ENCODE results near the gene DNAAF2. TPM values are rescaled to one million over a fixed set of nuclear protein-coding genes. Genes with fewer than 3 reads are reported as not detected.
A peak's percentile ranks its signal among the peaks of the same experiment; 100 is the strongest.

DNAAF2 gene
- total and polyA plus RNA-seq, 2 of the 8 experiments (the other 6 are each of a cell fraction or from before 2014, with no cell fraction given): 12.2 to 30.0 TPM

DNA sequence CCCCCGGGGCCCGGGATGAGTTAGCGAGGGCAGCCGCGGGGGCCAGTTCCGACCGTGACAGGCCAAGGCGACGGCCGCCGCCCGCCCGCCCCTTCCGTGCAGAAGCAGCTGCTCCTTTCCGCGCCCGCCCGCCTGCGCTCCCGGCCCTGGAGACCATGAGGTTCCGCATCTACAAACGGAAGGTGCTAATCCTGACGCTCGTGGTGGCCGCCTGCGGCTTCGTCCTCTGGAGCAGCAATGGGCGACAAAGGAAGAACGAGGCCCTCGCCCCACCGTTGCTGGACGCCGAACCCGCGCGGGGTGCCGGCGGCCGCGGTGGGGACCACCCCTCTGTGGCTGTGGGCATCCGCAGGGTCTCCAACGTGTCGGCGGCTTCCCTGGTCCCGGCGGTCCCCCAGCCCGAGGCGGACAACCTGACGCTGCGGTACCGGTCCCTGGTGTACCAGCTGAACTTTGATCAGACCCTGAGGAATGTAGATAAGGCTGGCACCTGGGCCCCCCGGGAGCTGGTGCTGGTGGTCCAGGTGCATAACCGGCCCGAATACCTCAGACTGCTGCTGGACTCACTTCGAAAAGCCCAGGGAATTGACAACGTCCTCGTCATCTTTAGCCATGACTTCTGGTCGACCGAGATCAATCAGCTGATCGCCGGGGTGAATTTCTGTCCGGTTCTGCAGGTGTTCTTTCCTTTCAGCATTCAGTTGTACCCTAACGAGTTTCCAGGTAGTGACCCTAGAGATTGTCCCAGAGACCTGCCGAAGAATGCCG is 13.7 kb downstream of the DNAAF2 start (continued):
- TF ChIP-seq KDM5A (IDR thresholded peaks at IDR 0.05; ENCODE audit: low read length) (0 out of 2 replicates have a peak, but pooled peaks have one; percentile 22), SIN3A (conservative IDR thresholded peaks at IDR 0.05 in 1 of 2, IDR thresholded peaks at IDR 0.05 in 1 of 2; ENCODE audit: low read depth in 1 of 2, low read length in 2 of 2) (peak; percentile 36 to 40; a peak in 1 of 4 replicates)

Measured in H1 (cell line).